Liver (tissue), 3 donors: ENCODE results near the gene IQSEC1.

Source experiments
- CTCF ChIP-seq: fragments of 150-350 bp; IDR thresholded peaks from 2 replicates; pipeline ENCODE4 v1.5.1; 2017; ENCODE audit warnings: improper control_type of control experiment, low read depth, low read length; ENCODE audit not compliant: missing input control
- JUND ChIP-seq, 2 donors: IDR thresholded peaks; 2 replicates each; pipeline ENCODE4 v1.6.1; 2016; ENCODE audit warnings: antibody characterized with exemption in 2 of 2
- RAD21 ChIP-seq, 2 donors: IDR thresholded peaks; 2 replicates each; pipeline ENCODE4 v1.6.1; 2016; ENCODE audit warnings: antibody characterized with exemption in 2 of 2, mild to moderate bottlenecking in 2 of 2
- SP1 ChIP-seq: IDR thresholded peaks from 2 replicates; pipeline ENCODE4 v1.6.1; 2018; ENCODE audit warnings: antibody characterized with exemption, mild to moderate bottlenecking
- donor health status: healthy.
- donor health status: healthy.

- TF ChIP-seq CTCF (no peak), RAD21 (IDR thresholded peaks at IDR 0.05) (no peak), JUND (IDR thresholded peaks at IDR 0.05) (no peak), SP1 (no peak)
Observed at GRCh38 chr3:12947504-12948369, 125.5 kb downstream of the IQSEC1 start.
